ACC112 (cell line): ENCODE data around the gene GPS2.

ENCODE experiments used
- H2AFZ ChIP-seq: fragments of 200-600 bp; sonication (generic); one replicate; pipeline ENCODE4 v1.6.0; 2017; ENCODE audit warnings: antibody characterized with exemption, low read length; ENCODE audit not compliant: unreplicated experiment
- H3K27ac ChIP-seq: fragments of 200-600 bp; sonication (generic); 2 replicates; pipeline ENCODE4 v1.5.1; 2014; ENCODE audit warnings: low read depth, mild to moderate bottlenecking, antibody characterized with exemption, low read length, moderate library complexity
- H3K27me3 ChIP-seq: fragments of 200-600 bp; sonication (generic); 2 replicates; pipeline ENCODE4 v1.6.1; 2014; ENCODE audit warnings: mild to moderate bottlenecking, antibody characterized with exemption, low read length, moderate library complexity, mixed read lengths; ENCODE audit not compliant: insufficient read depth
- H3K36me3 ChIP-seq: fragments of 200-600 bp; sonication (generic); 2 replicates; pipeline ENCODE4 v1.6.1; 2016; ENCODE audit warnings: mild to moderate bottlenecking, antibody characterized with exemption, low read length, moderate library complexity, mixed read lengths; ENCODE audit not compliant: insufficient read depth
- H3K4me1 ChIP-seq: fragments of 200-600 bp; sonication (generic); one replicate; pipeline ENCODE4 v1.6.1; 2016; ENCODE audit warnings: low read length, mixed read lengths; ENCODE audit not compliant: insufficient read depth, unreplicated experiment, control insufficient read depth
- H3K4me3 ChIP-seq: fragments of 200-600 bp; sonication (generic); 2 replicates; pipeline ENCODE4 v1.5.1; 2014; ENCODE audit warnings: mild to moderate bottlenecking, low read depth, low read length
- H3K79me2 ChIP-seq: fragments of 200-600 bp; sonication (generic); one replicate; pipeline ENCODE4 v1.6.0; 2016; ENCODE audit warnings: low read length; ENCODE audit not compliant: control insufficient read depth, unreplicated experiment, insufficient read depth

Gene GPS2

GRCh38 chr17:7290685-7291084, 24.5 kb downstream of the GPS2 start:
- Histone ChIP-seq H3K4me1 (no peaks in the 10 kb centered on the region), H3K79me2 (no peaks in the 10 kb centered on the region), H3K4me3 (no peak overlapping the region), H2AFZ (no peak overlapping the region), H3K27me3 (peaks cover 62% of the 10 kb centered on the region), H3K36me3 (no peaks in the 10 kb centered on the region), H3K27ac (no peak overlapping the region)

DNA sequence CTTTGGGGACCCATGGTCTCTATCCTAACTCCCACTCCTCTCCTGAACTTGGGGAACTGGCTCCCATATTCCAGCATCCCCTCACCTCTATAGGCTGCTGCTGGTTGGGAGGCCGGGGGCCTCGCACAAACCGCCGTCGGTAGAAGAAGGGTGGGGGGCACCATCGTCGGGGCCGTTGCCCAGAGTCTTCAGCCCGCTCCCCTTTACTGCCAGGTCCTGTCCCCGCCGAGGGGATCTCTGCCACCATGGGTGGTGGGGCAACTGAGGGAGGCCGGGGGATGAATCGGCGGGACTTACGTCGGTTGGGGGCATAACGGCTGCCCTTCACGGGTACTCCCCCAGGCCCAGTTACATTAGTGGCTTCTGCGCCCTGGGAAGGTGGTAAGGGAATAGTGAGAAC, 25.0 kb downstream of the GPS2 start:
- H3K27me3 ChIP-seq, result peaks cover 63% of the 10 kb centered on the region
- no peaks in the 10 kb centered on the region for H3K36me3 ChIP-seq
- no peak overlapping the region for H2AFZ ChIP-seq
- H3K79me2 ChIP-seq, result no peaks in the 10 kb centered on the region
- H3K27ac ChIP-seq, result no peak overlapping the region
- H3K4me3 ChIP-seq, result no peak overlapping the region
- no peaks in the 10 kb centered on the region for H3K4me1 ChIP-seq

- no peak overlapping the region for H2AFZ ChIP-seq
- no peaks in the 10 kb centered on the region for H3K79me2 ChIP-seq
- peaks cover 64% of the 10 kb centered on the region for H3K27me3 ChIP-seq
Observed at GRCh38 chr17:7289256-7290032, 25.7 kb downstream of the GPS2 start.

DNA sequence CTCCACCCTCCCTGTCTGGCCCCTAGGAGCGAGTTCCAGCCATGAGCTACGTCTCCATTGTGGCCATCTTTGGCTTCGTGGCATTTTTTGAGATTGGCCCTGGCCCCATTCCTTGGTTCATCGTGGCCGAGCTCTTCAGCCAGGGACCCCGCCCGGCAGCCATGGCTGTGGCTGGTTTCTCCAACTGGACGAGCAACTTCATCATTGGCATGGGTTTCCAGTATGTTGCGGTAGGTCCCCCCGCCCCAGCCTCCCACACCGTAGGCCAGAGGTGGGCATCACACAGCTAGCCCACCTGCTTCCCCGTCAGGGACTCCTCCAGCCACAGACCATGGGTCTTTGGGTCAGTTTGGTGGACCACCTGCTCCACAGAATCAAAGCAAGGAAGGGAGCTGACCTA, 29.5 kb downstream of the GPS2 start:
- Histone ChIP-seq H3K27me3 (peaks cover 56% of the 10 kb centered on the region), H2AFZ (no peak overlapping the region), H3K4me3 (no peak overlapping the region), H3K79me2 (no peaks in the 10 kb centered on the region), H3K27ac (no peak overlapping the region), H3K4me1 (no peaks in the 10 kb centered on the region), H3K36me3 (no peaks in the 10 kb centered on the region)

More at GRCh38 chr17:7289256-7290032, 25.7 kb downstream of the GPS2 start:
- Histone ChIP-seq H3K36me3 (no peaks in the 10 kb centered on the region), H3K4me3 (no peak overlapping the region), H3K27ac (no peak overlapping the region), H3K4me1 (no peaks in the 10 kb centered on the region)

GRCh38 chr17:7284911-7285310, 30.2 kb downstream of the GPS2 start:
- Histone ChIP-seq H3K4me1 (no peaks in the 10 kb centered on the region), H3K4me3 (no peak overlapping the region), H2AFZ (no peak overlapping the region), H3K36me3 (no peaks in the 10 kb centered on the region), H3K27me3 (peaks cover 49% of the 10 kb centered on the region), H3K79me2 (no peaks in the 10 kb centered on the region), H3K27ac (no peak overlapping the region)

- Histone ChIP-seq H3K27ac (no peak overlapping the region), H3K27me3 (peaks cover 49% of the 10 kb centered on the region), H3K79me2 (no peaks in the 10 kb centered on the region), H2AFZ (no peak overlapping the region), H3K4me1 (no peaks in the 10 kb centered on the region), H3K4me3 (no peak overlapping the region), H3K36me3 (no peaks in the 10 kb centered on the region)
Observed at GRCh38 chr17:7283471-7284216, 31.5 kb downstream of the GPS2 start.

DNA sequence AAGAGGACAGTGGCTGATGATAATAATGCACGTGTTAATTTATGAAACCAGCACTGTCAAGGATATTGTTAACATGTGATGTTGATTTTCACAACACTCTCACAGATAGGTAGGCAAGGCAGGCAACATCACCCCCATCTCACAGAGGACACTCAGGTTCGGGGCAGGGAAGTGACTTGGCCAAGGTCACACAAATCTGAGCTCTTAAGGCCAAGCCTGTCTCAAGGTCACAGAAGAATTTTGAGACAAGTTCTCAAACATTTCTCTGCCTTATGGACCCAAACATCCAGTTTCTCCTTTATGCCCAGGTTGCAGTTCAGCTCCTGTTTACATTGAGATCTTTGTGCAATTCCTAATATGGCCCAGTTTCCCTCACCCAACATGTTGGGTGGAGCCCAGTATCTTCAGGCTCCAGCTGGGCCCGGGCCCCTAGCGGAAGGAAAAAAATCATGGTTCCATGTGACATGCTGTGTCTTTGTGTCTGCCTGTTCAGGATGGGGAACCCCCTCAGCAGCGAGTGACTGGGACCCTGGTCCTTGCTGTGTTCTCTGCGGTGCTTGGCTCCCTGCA, 32.3 kb downstream of the GPS2 start:
- no peak overlapping the region for H2AFZ ChIP-seq
- no peaks in the 10 kb centered on the region for H3K4me1 ChIP-seq
- H3K27me3 ChIP-seq, result peaks cover 42% of the 10 kb centered on the region
- H3K27ac ChIP-seq, result no peak overlapping the region
- no peaks in the 10 kb centered on the region for H3K79me2 ChIP-seq
- H3K4me3 ChIP-seq, result no peak overlapping the region
- H3K36me3 ChIP-seq, result no peaks in the 10 kb centered on the region

- Histone ChIP-seq H3K27me3 (peaks cover 36% of the 10 kb centered on the region), H3K79me2 (no peaks in the 10 kb centered on the region), H3K4me1 (no peaks in the 10 kb centered on the region), H3K36me3 (no peaks in the 10 kb centered on the region), H3K4me3 (peak overlapping the region; percentile 75), H3K27ac (no peak overlapping the region), H2AFZ (no peak overlapping the region)
Observed at GRCh38 chr17:7281953-7282751, 33.0 kb downstream of the GPS2 start.

- no peaks in the 10 kb centered on the region for H3K36me3 ChIP-seq
- peak within 1 kb of the TSS; percentile 53; the same call in 1 of the 2 replicates for H3K27ac ChIP-seq
Observed at GRCh38 chr17:7281074-7281952, 33.8 kb downstream of the GPS2 start, which contains the start of gene SLC2A4. Gene SLC2A4, plus strand, starts transcription at chr17:7281718. Its CDS starts 217 bp downstream, at chr17:7281935.

More at GRCh38 chr17:7281074-7281952, 33.8 kb downstream of the GPS2 start, which contains the start of gene SLC2A4:
- Histone ChIP-seq H3K79me2 (no peaks in the 10 kb centered on the region), H3K4me1 (no peaks in the 10 kb centered on the region), H3K4me3 (peak within 1 kb of the TSS; percentile 75), H2AFZ (peak within 1 kb of the TSS; percentile 40), H3K27me3 (peaks cover 31% of the 10 kb centered on the region)
